ENCODE data around the gene REPIN1. TPM values are rescaled to one million over a fixed set of nuclear protein-coding genes. Genes with fewer than 3 reads are reported as not detected.
A peak's percentile ranks its signal among the peaks of the same experiment; 100 is the strongest.

The REPIN1 gene
- total RNA-seq, 4 donors from 2014 or later, result 47.8 to 71.4 (median 63.9) TPM

- TF ChIP-seq CTCF (IDR thresholded peaks at IDR 0.05) (no peak), POLR2A (IDR thresholded peaks at IDR 0.05) (no peak)
- no peak for DNase-seq (ENCODE audit: low spot score in 2 of 2)
- H3K4me3 ChIP-seq (ENCODE audit: low read depth, poor library complexity, severe bottlenecking), result no peak overlapping the region
- 45 to 52% methylated on average over 3 of the region's 3 CpGs for WGBS, 2 donors
- intact Hi-C loops (cut with DNase I; ENCODE audit: low total_unique reads), result no loop called here
Observed at GRCh38 chr7:150377196-150377595, 8.6 kb downstream of the REPIN1 start.

GRCh38 chr7:150377635-150378034 lies 9.0 kb downstream of the REPIN1 start:
- intact Hi-C loops (cut with DNase I; ENCODE audit: low total_unique reads), result no loop called here
- TF ChIP-seq CTCF (IDR thresholded peaks at IDR 0.05) (no peak), POLR2A (IDR thresholded peaks at IDR 0.05) (no peak)
- H3K4me3 ChIP-seq (ENCODE audit: low read depth, poor library complexity, severe bottlenecking), result no peak overlapping the region
- WGBS, 2 donors, result 53 to 55% methylated on average over 4 of the region's 4 CpGs
- no peak for DNase-seq (ENCODE audit: low spot score in 2 of 2)

GRCh38 chr7:150378115-150378852 lies 9.7 kb downstream of the REPIN1 start:
- peak overlapping the region; percentile 90 for H3K4me3 ChIP-seq (ENCODE audit: low read depth, poor library complexity, severe bottlenecking)
- peak in 1 of 2 donors; percentile 91 for DNase-seq (ENCODE audit: low spot score in 2 of 2)
- WGBS, 2 donors, result 5 to 7% methylated on average over 32 of the region's 32 CpGs
- TF ChIP-seq POLR2A (IDR thresholded peaks at IDR 0.05), result no peak
- no peak for TF ChIP-seq CTCF (IDR thresholded peaks at IDR 0.05)
- intact Hi-C loops (cut with DNase I; ENCODE audit: low total_unique reads), result no loop called here

- H3K4me3 ChIP-seq (ENCODE audit: low read depth, poor library complexity, severe bottlenecking), result peak within 1 kb of the TSS; percentile 90
- TF ChIP-seq POLR2A (IDR thresholded peaks at IDR 0.05) (peak in 1 of 2 donors; percentile 6), CTCF (IDR thresholded peaks at IDR 0.05) (no peak)
- DNase-seq (ENCODE audit: low spot score in 2 of 2), result peak; percentile 92 to 99
- 0 to 1% methylated on average over 12 to 43 of the region's 60 CpGs for WGBS, 2 donors
- intact Hi-C loops (cut with DNase I; ENCODE audit: low total_unique reads), result no loop called here
Observed at GRCh38 chr7:150378853-150379440, 10.3 kb downstream of the REPIN1 start, which contains the start of gene ZNF775. ZNF775 (plus strand) TSS chr7:150379330; CDS start chr7:150388471, 9,141 bp downstream.

GRCh38 chr7:150379441-150380379 lies 11.1 kb downstream of the REPIN1 start:
- no peak for DNase-seq (ENCODE audit: low spot score in 2 of 2)
- 1% methylated on average over 46 to 51 of the region's 52 CpGs for WGBS, 2 donors
- H3K4me3 ChIP-seq (ENCODE audit: low read depth, poor library complexity, severe bottlenecking), result peak overlapping the region; percentile 90
- TF ChIP-seq CTCF (IDR thresholded peaks at IDR 0.05), result no peak
- no peak for TF ChIP-seq POLR2A (IDR thresholded peaks at IDR 0.05)
- intact Hi-C loops (cut with DNase I; ENCODE audit: low total_unique reads), result no loop called here
